Stimulated activated CD4-positive, alpha-beta T cell treated with anti-CD3 and anti-CD28 coated beads, Interleukin-2, amount 100 ng/mL, for 24 hours (primary cell): ENCODE results near the gene CLEC10A.
"Not testable (repeated sequence)": the region's sequence is repeated elsewhere in the genome, so short reads cannot be mapped to it uniquely, and the experiment has no call there.

ENCODE experiments used
- DNase-seq, 2 donors: peaks; one replicate each; pipeline ENCODE4 v3.0.0-alpha.2; 2020

The CLEC10A gene

GRCh38 chr17:7108560-7108925, 28.5 kb upstream of the CLEC10A start:
- no peak for DNase-seq

DNA sequence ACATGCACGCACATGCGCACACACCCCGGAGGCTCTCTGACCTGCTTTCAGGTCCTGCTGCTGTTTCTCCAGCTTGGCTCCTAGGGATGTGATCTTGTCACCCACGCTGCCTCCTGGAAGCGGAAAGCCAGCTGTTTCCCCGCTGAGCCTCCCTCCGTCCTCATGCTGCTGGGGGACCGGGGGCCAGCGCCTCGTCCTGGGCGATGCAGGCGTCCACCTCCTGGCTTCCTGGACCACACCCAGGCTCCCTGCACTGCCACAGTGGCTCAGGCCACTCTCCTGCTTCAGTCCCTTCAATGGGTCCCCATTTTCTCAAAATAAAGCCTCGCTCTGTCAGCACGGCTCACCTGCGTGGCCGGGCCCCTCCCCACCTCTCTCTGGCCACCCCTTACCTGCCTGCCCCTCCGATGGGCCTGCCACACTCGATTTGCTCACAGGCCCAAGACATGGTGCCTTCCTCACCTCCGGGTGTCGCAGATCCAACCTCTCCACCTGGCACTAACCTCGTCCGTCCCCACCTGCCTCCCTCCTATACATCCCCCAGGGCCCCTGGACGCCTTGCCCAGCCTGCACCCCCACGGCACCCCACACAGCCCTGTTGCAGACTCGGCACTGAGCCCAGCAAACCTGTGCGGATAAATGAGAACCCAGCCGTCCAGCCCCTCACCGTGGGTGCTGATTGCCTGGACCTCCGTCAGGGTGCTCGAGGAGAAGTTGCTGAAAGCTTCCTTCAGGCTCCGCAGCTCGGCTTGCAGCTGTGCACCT, 27.9 kb upstream of the CLEC10A start:
- DNase-seq: no peak

DNA sequence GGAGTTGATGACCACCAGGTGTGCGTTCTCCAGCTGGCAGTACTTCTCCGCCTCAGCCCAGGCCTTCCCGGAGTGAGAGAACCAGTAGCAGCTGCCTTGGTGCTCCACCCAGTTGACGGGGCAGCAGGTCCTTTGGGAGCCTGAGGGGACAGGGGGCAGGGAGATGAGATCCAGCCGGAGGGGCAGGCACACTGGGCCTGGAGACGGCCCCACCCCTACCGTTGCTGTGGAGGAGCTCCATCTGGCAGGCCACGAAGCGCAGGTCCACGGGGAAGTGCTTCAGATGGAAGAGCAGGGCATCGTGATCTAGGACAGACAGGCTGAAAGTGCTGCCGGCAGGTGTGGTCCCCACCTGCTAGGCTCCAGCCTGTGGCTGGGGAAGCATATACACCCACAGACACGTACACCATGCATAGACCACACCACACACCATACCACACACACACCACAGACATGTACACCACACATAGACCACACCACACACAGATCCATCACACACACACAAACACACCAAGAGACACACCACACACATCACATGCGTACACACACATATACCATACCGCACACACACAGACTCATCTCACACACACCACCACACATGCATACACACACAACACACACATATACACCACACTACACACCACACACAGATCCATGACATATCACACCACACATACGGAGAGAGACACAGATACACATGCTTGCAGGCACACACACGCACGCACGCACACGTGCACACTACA, 27.1 kb upstream of the CLEC10A start:
- no peak for DNase-seq

DNA sequence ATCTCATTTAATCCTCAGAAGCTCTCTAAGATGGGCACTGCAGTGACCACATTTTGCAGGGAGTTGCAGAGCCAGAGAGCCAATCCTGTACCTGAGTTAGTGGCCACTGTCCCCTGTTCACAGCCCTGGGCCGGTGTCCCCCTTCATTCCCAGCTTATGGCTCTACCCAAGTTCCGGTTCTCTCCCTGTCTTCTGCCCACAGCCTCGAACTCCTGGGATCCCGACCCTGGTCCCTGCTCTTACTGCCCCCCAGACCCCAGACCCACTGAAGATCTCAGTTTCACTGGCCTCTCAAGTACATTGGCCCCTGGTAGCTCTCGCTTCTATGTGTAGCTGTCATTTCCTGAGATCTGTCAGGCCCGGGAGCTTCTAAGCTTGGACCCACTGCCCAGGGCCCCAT, 22.4 kb upstream of the CLEC10A start:
- no peak for DNase-seq

- no peak for DNase-seq
Observed at GRCh38 chr17:7101531-7101930, 21.5 kb upstream of the CLEC10A start.

- not testable (repeated sequence) for DNase-seq
Observed at GRCh38 chr17:7100641-7101379, 20.8 kb upstream of the CLEC10A start.

DNA sequence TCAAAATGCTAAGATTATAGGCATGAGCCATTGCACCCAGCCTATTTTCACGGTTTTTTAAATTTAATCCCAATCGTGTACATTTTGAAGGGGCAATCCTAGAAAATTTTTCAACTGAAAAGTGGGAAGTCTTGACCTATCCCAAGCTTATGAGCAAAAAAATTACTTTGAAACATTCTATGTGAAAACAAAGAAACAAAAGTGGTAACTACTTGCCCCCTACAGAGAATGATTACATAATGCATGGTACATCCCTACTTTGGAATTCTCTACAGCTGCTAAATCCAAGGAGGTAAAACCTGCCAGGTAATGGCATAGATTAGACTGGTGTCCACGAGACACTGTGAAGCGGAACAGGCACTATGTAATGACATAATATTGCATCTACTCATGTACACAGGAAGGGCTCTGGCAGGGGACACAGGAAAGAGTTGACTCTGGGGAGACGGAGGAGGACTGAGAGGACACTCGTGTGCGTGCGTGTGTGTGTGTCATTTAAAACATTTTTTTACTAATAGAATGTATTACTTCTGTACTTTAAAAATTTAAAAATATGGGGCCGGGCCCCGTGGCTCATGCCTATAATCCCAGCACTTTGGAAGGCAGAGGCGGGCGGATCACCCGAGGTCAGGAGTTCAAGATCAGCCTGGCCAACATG, 18.9 kb upstream of the CLEC10A start:
- no peak for DNase-seq

DNA sequence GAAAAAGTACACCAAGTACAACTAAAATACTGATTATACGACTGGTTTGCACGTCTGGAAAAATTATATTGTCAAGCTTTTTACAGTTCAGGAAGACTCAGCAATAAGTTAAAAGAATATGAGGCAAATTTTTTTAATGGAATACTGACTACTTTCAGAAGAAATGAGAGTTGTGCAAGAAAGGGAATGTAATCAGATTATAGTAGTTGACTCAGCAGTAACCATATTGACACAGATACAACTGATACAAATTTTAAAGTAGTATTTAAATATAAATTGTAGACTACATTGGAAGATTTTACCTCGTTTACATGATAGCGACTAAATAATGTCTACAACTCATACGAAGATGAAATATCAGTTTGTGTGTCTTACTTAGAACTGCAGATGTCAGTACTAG, 17.9 kb upstream of the CLEC10A start:
- DNase-seq: no peak

DNA sequence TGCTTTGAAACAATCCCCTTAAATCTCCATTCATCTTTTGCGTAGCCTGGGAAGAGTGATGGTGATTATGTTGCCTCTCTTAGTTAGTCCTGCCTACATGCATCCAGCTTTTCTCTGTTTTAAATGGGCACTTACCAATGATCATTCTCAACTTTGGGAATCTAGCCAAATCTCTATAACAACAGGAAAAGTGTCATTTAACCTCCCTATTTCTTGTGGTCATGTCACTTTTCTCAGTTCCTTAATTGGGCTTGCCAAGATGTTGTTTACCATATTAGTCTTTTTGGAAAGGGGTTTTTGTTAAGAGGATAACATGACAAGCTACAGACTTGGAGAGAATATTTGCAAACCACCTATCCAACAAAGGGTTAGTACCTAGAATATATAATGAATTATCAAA, 15.6 kb upstream of the CLEC10A start:
- DNase-seq: no peak

DNA sequence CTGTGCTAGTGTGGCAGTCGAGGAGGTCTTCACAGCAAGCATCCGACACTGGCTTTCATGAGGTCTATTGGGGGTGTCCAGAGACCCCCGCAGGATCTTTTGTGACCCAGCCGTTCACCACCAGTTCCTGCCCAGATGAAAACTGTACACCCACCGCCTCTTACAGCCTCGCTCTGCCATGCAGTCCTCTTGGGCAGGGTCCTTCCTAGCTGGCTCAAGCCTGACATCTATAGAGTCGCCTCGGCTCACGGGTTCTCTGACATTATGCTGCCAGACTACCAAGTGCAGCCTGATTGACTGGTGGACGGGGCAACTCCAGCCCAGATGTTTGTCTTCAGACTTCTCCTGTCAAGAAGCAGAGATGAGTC, 14.6 kb upstream of the CLEC10A start:
- DNase-seq: no peak

DNA sequence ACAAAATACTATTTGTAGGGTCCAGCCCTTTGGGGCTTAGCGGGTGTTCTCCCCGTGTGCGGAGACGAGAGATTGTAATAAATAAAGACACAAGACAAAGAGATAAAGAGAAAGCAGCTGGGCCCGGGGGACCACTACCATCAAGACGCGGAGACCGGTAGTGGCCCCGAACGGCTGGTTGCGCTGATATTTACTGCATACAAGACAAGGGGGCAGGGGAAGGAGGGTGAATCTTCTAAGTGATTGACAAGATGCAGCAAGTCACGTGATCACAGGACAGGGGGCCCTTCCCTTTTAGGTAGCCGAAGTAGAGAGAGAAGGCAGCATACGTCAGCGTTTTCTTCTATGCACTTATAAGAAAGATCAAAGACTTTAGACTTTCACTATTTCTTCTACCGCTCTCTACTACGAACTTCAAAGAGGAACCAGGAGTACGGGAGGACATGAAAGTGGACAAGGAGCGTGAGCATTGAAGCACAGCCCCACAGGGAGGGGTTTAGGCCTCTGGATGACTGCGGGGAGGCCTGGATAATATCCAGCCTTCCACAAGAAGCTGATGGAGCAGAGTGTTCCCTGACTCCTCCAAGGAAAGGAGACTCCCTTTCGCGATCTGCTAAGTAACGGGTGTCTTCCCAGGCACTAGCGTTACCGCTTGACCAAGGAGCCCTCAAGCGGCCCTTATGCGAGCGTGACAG, 11.4 kb upstream of the CLEC10A start:
- not testable (repeated sequence) for DNase-seq

DNA sequence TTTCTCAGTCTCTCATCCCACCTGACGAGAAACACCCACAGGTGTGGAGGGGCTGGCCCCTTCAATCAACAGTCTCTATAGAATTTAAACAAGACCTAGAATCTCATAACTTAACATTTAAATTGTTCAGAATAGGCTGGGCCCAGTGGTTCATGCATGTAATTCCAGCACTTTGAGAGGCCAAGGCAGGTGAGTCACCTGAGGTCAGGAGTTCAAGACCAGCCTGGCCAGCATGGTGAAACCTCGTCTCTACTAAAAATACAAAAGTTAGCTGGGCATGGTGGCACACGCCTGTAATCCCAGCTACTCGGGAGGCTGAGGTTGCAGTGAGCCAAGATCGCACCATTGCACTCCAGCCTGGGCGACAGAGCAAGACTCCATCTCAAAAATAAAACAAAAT, 9.5 kb upstream of the CLEC10A start:
- not testable (repeated sequence) for DNase-seq

DNA sequence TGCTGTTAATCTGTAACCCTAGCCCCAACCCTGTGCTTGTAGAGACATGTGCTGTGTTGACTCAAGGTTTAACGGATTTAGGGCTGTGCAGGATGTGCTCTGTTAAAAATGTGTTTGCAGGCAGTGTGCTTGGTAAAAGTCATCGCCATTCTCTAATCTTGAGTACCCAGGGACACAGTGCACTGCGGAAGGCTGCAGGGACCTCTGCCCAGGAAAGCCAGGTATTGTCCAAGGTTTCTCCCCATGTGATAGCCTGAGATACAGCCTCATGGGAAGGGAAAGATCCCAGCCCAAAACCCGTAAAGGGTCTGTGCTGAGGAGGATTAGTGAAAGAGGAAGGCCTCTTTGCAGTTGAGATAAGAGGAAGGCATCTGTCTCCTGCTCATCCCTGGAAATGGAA, 8.4 kb upstream of the CLEC10A start:
- DNase-seq: not testable (repeated sequence)

GRCh38 chr17:7084088-7084487, 4.0 kb upstream of the CLEC10A start:
- no peak for DNase-seq

DNA sequence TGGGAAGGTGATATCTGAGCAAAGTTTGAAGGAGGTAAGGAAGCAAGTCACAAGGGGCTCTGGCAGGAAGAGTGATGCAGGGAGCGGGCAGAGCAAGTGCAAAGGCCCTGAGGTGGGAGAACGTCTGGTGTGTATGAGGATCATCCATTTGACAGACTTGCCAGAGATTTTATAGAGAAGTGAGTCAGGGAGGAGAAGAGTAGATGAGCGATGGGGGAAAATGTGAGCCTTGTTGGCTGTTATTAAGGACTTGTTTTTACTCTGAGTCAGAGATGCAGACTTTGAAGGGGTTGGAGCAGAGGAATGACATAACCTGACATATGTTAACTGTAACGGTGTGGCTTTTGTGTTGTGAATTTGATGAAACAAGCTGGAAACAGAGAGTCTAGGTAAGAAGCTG, 3.5 kb upstream of the CLEC10A start:
- no peak for DNase-seq

GRCh38 chr17:7081341-7082062, 1.5 kb upstream of the CLEC10A start:
- no peak for DNase-seq

DNA sequence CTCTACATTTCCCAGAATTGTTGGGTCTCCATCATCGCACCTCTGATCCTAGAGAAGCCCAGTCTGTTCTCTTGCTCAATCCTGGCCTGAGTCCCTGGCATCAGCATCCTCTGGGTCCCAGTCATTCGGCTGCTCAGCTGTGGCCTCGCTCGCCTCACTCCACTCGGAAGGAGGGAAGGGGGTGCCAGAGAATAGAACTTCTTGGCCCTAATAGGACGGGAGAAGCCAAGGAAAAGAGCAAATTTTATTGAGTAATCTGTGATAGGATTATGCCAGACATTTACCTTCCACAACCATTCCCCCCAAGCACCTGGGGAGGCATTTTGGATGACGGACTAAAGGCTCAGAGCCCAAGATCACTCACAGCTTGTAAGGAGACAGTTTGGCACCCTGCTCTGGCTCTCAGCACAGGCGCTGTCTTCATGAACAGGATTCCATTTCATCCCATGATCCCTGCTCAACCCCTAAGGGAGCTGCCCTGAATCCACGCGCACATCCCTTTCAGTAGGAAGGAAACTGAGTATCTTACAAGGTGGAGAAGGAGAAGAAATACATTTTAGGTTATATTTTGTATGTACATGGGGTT, 498 bp upstream of the CLEC10A start:
- DNase-seq: no peak

DNA sequence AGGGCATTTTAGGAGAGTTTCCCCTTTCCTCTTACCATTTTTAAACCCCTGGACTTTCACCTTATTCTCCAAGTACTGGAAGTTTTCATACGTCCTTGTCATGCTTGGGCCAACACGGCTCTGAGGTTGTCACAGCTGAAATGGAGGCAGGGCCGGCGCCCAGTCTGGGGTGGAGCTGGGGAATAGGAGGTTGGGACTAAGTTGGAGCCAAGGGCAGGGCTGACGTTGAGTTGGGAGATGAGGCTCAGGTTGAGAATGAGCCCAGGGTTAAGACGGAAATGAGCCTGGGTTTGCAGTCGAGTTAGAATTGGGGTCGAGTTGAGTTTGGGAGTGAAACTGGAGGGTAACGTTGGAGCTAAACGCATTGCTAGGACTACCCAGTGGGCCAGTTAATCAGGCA, 1.3 kb downstream of the CLEC10A start:
- no peak for DNase-seq

GRCh38 chr17:7077911-7078546, 2.0 kb downstream of the CLEC10A start:
- no peak for DNase-seq

DNA sequence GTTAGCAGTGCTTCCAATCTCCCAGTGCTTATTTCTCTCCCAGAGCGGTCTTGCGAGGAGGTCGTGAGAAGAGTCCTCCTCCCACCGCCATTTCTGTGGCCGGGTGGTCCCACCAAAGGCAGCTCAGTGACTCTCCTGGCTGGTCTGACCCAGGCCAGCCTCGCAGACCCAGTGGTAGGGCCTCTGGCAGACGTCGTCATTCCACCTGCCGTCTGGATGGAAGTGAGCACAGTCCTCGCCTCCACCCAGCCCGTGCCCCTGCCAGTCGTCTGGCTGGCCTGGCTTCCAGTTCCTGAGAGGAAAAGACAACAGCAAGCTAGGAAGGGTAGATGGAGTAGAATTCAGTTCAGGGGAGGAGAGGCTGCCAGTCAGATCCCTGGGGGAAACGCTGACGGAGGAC, 5.1 kb downstream of the CLEC10A start:
- DNase-seq: no peak

- DNase-seq: no peak
Observed at GRCh38 chr17:7072406-7072805, 7.6 kb downstream of the CLEC10A start.
